ENCODE results near the gene RPRD1B. TPM values are rescaled to one million over a fixed set of nuclear protein-coding genes. Genes with fewer than 3 reads are reported as not detected.
A peak's percentile ranks its signal among the peaks of the same experiment; 100 is the strongest.

RPRD1B gene
- total RNA-seq, 1 experiment from 2014 or later = 55.1 TPM

DNA sequence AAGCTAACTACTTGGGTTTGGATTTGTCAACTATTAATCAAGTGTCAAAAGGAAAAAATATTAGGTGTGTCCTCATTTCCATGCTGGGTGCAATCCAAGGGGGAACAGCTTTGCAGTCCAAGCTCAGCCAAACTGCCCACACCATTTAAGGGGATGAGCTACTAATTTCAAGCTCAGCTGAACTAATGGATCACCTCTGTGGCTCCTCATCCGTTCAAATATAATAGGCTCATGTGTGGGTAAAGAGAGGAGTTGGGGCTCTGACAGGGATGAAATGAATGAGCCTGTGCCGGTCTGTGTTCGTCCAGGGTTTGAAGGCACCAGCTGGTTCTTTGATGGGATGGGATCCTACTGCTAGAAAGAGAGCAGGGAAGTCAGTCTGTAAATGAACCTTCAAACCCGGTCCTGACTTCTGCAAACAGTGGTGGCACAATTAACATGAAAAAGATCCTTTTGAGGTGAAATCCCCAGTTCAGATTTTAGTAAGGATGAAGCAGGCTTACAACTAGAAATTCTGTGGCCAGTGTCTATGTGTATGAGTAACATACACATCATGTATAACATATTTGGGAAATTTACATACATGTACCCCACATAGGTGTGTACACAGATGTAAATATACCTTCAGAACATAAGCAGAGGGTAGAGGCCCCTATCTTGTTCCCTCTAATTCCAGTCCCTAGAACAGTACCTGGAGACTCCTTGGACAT lies 42.2 kb upstream of the RPRD1B start:
- BruUV-seq (replicated peaks) = no TSS peak
- H3K27me3 ChIP-seq (ENCODE audit: insufficient read depth, low read depth) = no peaks in the 10 kb centered on the region
- no peaks in the 10 kb centered on the region for H3K79me2 ChIP-seq (ENCODE audit: low read depth)
- no peak overlapping the region for H3K4me3 ChIP-seq
- no peaks in the 10 kb centered on the region for H3K9me3 ChIP-seq (ENCODE audit: insufficient read depth, low read depth)
- H3K27ac ChIP-seq = no peak overlapping the region
- CTCF ChIA-PET = interaction anchor here (0.6 kb wide), 1 partner anchor 786 kb away, joined by 3 read pairs; no protein-coding TSS in a partner anchor
- H3K36me3 ChIP-seq (ENCODE audit: low read depth) = no peaks in the 10 kb centered on the region; the same call in 1 of the 2 replicates
- H3F3A ChIP-seq (ENCODE audit: insufficient read depth, low read depth) = no peaks in the 10 kb centered on the region; the same call in 1 of the 2 replicates
- no peak overlapping the region for H2AFZ ChIP-seq
- POLR2A ChIA-PET (ENCODE audit: unreplicated experiment) = interaction anchor here (0.6 kb wide), 2 partner anchors 61 to 465 kb away, joined by 3 to 4 read pairs; no protein-coding TSS in a partner anchor
- H3K4me1 ChIP-seq (replicated peaks; ENCODE audit: insufficient read depth) = peaks cover 16% of the 10 kb centered on the region
- DNase-seq = no peak
- H4K20me1 ChIP-seq (ENCODE audit: insufficient read depth) = no peaks in the 10 kb centered on the region
- TF ChIP-seq, protein P1, sequence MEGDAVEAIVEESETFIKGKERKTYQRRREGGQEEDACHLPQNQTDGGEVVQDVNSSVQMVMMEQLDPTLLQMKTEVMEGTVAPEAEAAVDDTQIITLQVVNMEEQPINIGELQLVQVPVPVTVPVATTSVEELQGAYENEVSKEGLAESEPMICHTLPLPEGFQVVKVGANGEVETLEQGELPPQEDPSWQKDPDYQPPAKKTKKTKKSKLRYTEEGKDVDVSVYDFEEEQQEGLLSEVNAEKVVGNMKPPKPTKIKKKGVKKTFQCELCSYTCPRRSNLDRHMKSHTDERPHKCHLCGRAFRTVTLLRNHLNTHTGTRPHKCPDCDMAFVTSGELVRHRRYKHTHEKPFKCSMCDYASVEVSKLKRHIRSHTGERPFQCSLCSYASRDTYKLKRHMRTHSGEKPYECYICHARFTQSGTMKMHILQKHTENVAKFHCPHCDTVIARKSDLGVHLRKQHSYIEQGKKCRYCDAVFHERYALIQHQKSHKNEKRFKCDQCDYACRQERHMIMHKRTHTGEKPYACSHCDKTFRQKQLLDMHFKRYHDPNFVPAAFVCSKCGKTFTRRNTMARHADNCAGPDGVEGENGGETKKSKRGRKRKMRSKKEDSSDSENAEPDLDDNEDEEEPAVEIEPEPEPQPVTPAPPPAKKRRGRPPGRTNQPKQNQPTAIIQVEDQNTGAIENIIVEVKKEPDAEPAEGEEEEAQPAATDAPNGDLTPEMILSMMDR (conservative IDR thresholded peaks at IDR 0.05) = no peak
- no peak for TF ChIP-seq EZH2 (IDR thresholded peaks at IDR 0.05; ENCODE audit: low read depth)
- intact Hi-C loops (cut with micrococcal nuclease; ENCODE audit: unreplicated experiment) = loop anchor here (5.0 kb wide), 1 partner anchor 231 kb away; no protein-coding TSS in a partner anchor
- no peaks in the 10 kb centered on the region for H3K9me2 ChIP-seq (ENCODE audit: insufficient read depth)
- H3K4me2 ChIP-seq = no peak overlapping the region

DNA sequence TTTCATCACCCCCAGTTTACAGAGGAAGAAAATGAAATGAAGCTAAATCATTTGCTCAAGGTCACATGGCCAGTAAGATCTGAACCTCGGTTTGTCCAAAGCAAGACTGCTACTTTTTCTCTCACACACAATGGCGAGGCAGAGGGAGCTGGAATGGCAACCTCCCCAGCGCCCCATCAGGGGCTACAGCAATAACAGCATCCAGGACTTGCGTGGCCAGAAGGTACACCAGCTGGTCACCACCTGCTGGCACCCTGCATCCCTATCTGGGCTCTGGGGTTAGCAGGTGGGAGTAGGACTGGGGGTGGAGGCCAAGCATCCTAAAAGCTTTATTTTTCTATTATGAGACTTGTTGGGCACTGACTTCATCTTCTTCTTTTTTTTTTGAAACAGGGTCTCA lies 41.6 kb upstream of the RPRD1B start:
- no peaks in the 10 kb centered on the region; the same call in 1 of the 2 replicates for H3F3A ChIP-seq (ENCODE audit: insufficient read depth, low read depth)
- no peak overlapping the region for H3K4me2 ChIP-seq
- no peaks in the 10 kb centered on the region; the same call in 1 of the 2 replicates for H3K36me3 ChIP-seq (ENCODE audit: low read depth)
- H4K20me1 ChIP-seq (ENCODE audit: insufficient read depth) = no peaks in the 10 kb centered on the region
- TF ChIP-seq, protein P1 (conservative IDR thresholded peaks at IDR 0.05) = no peak
- TF ChIP-seq EZH2 (IDR thresholded peaks at IDR 0.05; ENCODE audit: low read depth) = no peak
- H3K79me2 ChIP-seq (ENCODE audit: low read depth) = no peaks in the 10 kb centered on the region
- no peaks in the 10 kb centered on the region for H3K9me3 ChIP-seq (ENCODE audit: insufficient read depth, low read depth)
- peaks cover 16% of the 10 kb centered on the region for H3K4me1 ChIP-seq (replicated peaks; ENCODE audit: insufficient read depth)
- intact Hi-C loops (cut with micrococcal nuclease; ENCODE audit: unreplicated experiment) = loop anchor here (2.0 to 5.0 kb wide), 2 partner anchors 230 to 427 kb away; no protein-coding TSS in a partner anchor
- no peaks in the 10 kb centered on the region for H3K9me2 ChIP-seq (ENCODE audit: insufficient read depth)
- H3K27ac ChIP-seq = no peak overlapping the region
- no peak overlapping the region for H2AFZ ChIP-seq
- POLR2A ChIA-PET (ENCODE audit: unreplicated experiment) = interaction anchor here (0.6 kb wide), 1 partner anchor 466 kb away, joined by 4 read pairs; no protein-coding TSS in a partner anchor
- no peak for DNase-seq
- CTCF ChIA-PET = interaction anchor here (0.6 to 1.2 kb wide), 4 partner anchors 57 to 785 kb away, joined by 3 to 11 read pairs (median 6); no protein-coding TSS in a partner anchor
- H3K27me3 ChIP-seq (ENCODE audit: insufficient read depth, low read depth) = no peaks in the 10 kb centered on the region
- H3K4me3 ChIP-seq = no peak overlapping the region
- no TSS peak for BruUV-seq (replicated peaks)

DNA sequence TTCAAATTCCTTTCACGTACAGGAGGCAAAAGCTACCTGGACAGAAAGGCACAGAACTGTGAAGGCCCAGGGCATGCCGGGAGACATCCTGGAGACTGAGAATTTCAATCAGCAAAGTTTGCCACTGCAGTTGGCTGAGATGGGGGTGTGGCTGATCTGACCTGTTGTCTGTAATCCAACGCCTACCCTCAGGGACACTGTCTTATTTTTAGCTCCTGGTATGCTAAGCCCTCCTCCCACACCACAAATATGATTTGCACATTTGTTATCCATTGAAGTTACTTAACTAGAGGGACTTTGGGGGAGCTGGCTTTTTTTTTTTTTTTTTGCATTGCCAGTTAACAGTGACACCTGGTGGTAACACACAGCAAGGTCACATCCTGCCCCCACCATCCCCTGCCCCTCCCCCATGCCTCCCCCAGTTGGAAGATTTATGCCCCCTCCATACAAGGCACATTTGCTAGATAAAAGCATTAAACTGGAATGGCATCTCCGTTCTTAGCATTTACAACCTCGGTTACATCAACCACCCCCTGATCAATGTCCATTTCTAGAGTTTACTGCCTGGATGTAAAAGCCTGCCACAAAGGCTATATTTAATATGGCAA lies 40.6 kb upstream of the RPRD1B start:
- Histone ChIP-seq H3K27me3 (ENCODE audit: insufficient read depth, low read depth) (no peaks in the 10 kb centered on the region), H3K4me1 (replicated peaks; ENCODE audit: insufficient read depth) (peaks cover 16% of the 10 kb centered on the region), H3K79me2 (ENCODE audit: low read depth) (no peaks in the 10 kb centered on the region), H3K9me2 (ENCODE audit: insufficient read depth) (no peaks in the 10 kb centered on the region), H3K36me3 (ENCODE audit: low read depth) (no peaks in the 10 kb centered on the region; the same call in 1 of the 2 replicates), H3K4me3 (no peak overlapping the region), H3K9me3 (ENCODE audit: insufficient read depth, low read depth) (no peaks in the 10 kb centered on the region), H2AFZ (no peak overlapping the region), H3K27ac (no peak overlapping the region), H4K20me1 (ENCODE audit: insufficient read depth) (no peaks in the 10 kb centered on the region), H3K4me2 (no peak overlapping the region), H3F3A (ENCODE audit: insufficient read depth, low read depth) (no peaks in the 10 kb centered on the region; the same call in 1 of the 2 replicates)
- POLR2A ChIA-PET (ENCODE audit: unreplicated experiment) = interaction anchor here (0.5 to 1.0 kb wide), 5 partner anchors 60 to 258 kb away, joined by 3 to 6 read pairs (median 4); no protein-coding TSS in a partner anchor
- CTCF ChIA-PET = interaction anchor here (0.5 to 1.2 kb wide), 25 partner anchors 27 to 797 kb away, joined by 3 to 20 read pairs (median 6); no protein-coding TSS in a partner anchor
- TF ChIP-seq, protein P1 (conservative IDR thresholded peaks at IDR 0.05) = peak; percentile 72
- TF ChIP-seq EZH2 (IDR thresholded peaks at IDR 0.05; ENCODE audit: low read depth) = no peak
- BruUV-seq (replicated peaks) = no TSS peak
- DNase-seq = peak; percentile 74 to 81
- intact Hi-C loops (cut with micrococcal nuclease; ENCODE audit: unreplicated experiment) = loop anchor here (1.0 to 5.0 kb wide), 5 partner anchors 91 to 428 kb away; no protein-coding TSS in a partner anchor

Measured in PC-9 (cell line).